ENCODE measurements around the gene RFX8.

Gene RFX8

DNA sequence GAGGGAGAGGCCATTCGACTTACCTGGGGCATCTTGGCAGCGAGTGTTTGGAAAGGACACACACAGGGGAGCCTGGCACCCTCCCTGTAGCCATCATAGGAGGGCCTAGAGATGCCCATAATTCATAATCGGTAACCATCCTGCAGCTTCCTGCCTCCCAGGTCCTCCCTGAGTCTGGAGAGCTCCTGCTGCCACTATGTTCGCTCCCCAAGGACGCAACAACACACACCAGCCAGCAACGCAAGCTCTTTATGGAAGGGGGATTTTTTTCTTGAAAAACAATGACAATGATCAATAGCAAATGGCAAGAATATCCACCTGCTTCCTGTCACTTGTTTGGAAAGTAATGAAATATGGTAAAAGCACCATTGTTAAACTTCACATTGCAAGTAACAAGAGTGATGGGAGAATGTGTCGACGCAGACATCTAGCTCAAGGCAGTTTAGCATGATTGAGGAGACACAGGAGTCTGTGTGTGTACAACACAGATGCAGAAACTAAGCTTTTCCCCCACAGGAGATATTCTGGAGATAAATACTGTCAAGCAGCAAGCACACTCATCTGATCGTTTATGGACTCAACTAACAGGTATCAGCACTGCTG is 62.7 kb downstream of the RFX8 start:
- DNase-seq (ENCODE audit: low read depth, low spot score) = no peak
- no peaks in the 10 kb centered on the region for H3K4me1 ChIP-seq (ENCODE audit: control insufficient read depth, insufficient read depth, low read length)
- H3K4me3 ChIP-seq (ENCODE audit: low read length) = no peak overlapping the region
- H3K9me3 ChIP-seq (ENCODE audit: control insufficient read depth, insufficient read depth, low read length) = no peaks in the 10 kb centered on the region
- H3K27ac ChIP-seq (ENCODE audit: low read length) = no peak overlapping the region
- H3K27me3 ChIP-seq (ENCODE audit: control insufficient read depth, insufficient read depth, low read length) = no peaks in the 10 kb centered on the region
- WGBS (ENCODE audit: insufficient coverage, insufficient read length) = no CpG with 5 or more reads among the region's 9 CpGs
- H3K36me3 ChIP-seq (ENCODE audit: control insufficient read depth, insufficient read depth, low read length) = no peaks in the 10 kb centered on the region

DNA sequence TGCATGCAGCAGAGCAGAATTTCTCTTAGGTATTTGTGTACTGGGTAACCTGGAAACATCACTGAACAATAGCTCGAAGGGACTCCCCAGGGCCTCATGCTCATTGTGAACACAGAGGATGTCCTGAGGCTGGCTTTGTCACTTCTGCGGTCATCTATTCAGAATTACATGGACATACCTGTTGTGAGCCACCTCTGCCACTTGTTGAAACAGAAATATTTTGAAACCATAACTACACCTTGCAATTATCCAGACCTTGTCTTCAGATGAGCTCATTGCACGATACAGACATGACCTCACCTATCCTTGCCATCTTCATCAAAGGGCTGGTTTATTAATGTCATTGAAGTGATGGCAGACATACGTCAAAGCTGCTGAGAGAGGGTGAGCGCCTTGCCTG is 64.2 kb downstream of the RFX8 start:
- DNase-seq (ENCODE audit: low read depth, low spot score) = no peak
- no peak overlapping the region for H3K27ac ChIP-seq (ENCODE audit: low read length)
- no peak overlapping the region for H3K4me3 ChIP-seq (ENCODE audit: low read length)
- no peaks in the 10 kb centered on the region for H3K36me3 ChIP-seq (ENCODE audit: control insufficient read depth, insufficient read depth, low read length)
- WGBS (ENCODE audit: insufficient coverage, insufficient read length) = no CpG with 5 or more reads among the region's 5 CpGs
- no peaks in the 10 kb centered on the region for H3K9me3 ChIP-seq (ENCODE audit: control insufficient read depth, insufficient read depth, low read length)
- H3K27me3 ChIP-seq (ENCODE audit: control insufficient read depth, insufficient read depth, low read length) = no peaks in the 10 kb centered on the region
- H3K4me1 ChIP-seq (ENCODE audit: control insufficient read depth, insufficient read depth, low read length) = no peaks in the 10 kb centered on the region

DNA sequence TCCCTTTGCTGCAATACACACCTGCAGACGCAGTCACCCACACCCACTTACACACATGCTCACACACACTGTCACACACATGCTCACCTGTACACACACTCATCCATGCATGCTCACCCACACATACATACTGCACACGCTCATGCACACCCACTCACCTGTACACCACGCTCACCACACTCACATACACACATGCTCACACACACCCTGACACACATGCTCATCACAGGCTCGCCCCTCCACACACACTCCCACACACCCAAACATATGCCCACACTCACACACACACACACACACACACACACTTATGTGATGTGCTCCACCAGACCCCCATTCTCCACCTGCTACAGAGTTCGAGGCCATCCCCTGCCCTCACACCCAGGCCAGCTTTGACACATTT is 64.8 kb downstream of the RFX8 start:
- no peaks in the 10 kb centered on the region for H3K4me1 ChIP-seq (ENCODE audit: control insufficient read depth, insufficient read depth, low read length)
- no peak for DNase-seq (ENCODE audit: low read depth, low spot score)
- no peaks in the 10 kb centered on the region for H3K27me3 ChIP-seq (ENCODE audit: control insufficient read depth, insufficient read depth, low read length)
- no peak overlapping the region for H3K4me3 ChIP-seq (ENCODE audit: low read length)
- 100% methylated on average over 3 of the region's 5 CpGs for WGBS (ENCODE audit: insufficient coverage, insufficient read length)
- H3K36me3 ChIP-seq (ENCODE audit: control insufficient read depth, insufficient read depth, low read length) = no peaks in the 10 kb centered on the region
- no peak overlapping the region for H3K27ac ChIP-seq (ENCODE audit: low read length)
- H3K9me3 ChIP-seq (ENCODE audit: control insufficient read depth, insufficient read depth, low read length) = no peaks in the 10 kb centered on the region

DNA sequence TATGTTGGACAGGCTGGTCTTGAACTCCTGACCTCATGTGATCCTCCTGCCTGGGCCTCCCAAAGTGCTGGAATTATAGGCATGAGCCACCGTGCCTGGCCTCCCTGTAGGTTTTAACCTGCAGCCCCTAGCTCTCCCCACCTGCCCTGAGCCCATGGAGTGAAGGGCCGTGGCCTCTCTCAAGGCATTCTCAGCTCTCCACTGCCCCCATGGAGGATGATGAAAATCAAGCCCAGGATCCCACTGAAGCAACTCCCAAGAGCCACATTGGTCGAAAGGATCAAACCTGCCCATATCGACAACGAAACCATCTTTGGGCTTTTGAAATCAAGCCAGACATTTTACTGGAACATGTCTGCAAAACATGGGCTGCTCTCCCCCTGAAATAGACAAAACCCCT is 65.2 kb downstream of the RFX8 start:
- no peaks in the 10 kb centered on the region for H3K9me3 ChIP-seq (ENCODE audit: control insufficient read depth, insufficient read depth, low read length)
- WGBS (ENCODE audit: insufficient coverage, insufficient read length) = no CpG with 5 or more reads among the region's 5 CpGs
- H3K27ac ChIP-seq (ENCODE audit: low read length) = no peak overlapping the region
- no peak overlapping the region for H3K4me3 ChIP-seq (ENCODE audit: low read length)
- no peak for DNase-seq (ENCODE audit: low read depth, low spot score)
- H3K4me1 ChIP-seq (ENCODE audit: control insufficient read depth, insufficient read depth, low read length) = no peaks in the 10 kb centered on the region
- H3K36me3 ChIP-seq (ENCODE audit: control insufficient read depth, insufficient read depth, low read length) = no peaks in the 10 kb centered on the region
- H3K27me3 ChIP-seq (ENCODE audit: control insufficient read depth, insufficient read depth, low read length) = no peaks in the 10 kb centered on the region

DNA sequence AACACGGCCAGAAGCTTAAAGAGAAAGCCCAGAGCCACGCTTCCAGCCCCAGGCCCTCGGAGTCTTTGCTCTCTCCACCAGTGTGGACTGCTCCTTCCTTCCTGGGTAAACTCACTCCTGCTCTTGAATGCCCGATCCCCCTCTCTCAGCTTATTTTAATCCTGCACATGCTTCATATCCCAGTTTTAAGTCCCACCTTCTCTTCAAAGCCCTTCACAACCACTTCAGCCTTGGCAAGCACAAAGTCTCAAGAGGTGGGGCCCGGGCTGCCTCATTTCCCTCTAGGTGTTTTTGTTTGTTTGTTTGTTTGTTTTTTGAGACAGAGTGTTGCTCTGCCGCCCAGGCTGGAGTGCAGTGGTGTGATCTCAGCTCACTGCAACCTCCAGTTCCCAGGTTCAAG is 66.0 kb downstream of the RFX8 start:
- Histone ChIP-seq H3K27me3 (ENCODE audit: control insufficient read depth, insufficient read depth, low read length) (no peaks in the 10 kb centered on the region), H3K27ac (ENCODE audit: low read length) (no peak overlapping the region)
- no CpG with 5 or more reads among the region's 6 CpGs for WGBS (ENCODE audit: insufficient coverage, insufficient read length)

DNA sequence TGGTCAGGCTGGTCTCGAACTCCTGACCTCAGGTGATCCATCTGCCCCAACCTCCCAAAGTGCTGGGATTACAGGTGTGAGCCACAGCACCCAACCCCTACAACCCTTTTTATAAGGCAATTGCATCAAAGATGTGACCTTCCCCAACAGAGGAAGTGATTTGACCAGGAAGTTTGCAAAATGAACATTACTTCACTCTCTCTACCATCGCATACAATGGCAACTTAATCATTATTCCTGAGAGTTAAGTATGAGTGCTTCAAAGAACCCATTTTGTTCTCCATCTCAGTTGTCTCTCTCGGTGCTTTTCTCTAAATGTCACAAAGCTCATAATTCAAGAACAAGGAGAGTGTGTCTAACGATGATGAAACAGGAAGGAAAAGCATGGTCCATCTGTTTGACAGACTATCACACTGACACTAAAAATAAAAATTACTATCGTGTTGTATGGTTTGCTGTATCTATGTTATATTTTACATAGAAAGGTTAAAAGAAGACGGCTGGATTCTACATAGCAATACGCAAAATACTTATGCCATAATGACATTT is 69.5 kb downstream of the RFX8 start:
- WGBS (ENCODE audit: insufficient coverage, insufficient read length) = no CpG with 5 or more reads among the region's 7 CpGs
- Histone ChIP-seq H3K27ac (ENCODE audit: low read length) (no peak overlapping the region), H3K27me3 (ENCODE audit: control insufficient read depth, insufficient read depth, low read length) (no peaks in the 10 kb centered on the region), H3K36me3 (ENCODE audit: control insufficient read depth, insufficient read depth, low read length) (no peaks in the 10 kb centered on the region), H3K4me3 (ENCODE audit: low read length) (no peak overlapping the region), H3K4me1 (ENCODE audit: control insufficient read depth, insufficient read depth, low read length) (0 out of 2 replicates have a peak, but pooled peaks cover 2% of the 10 kb centered on the region), H3K9me3 (ENCODE audit: control insufficient read depth, insufficient read depth, low read length) (no peaks in the 10 kb centered on the region)
- no peak for DNase-seq (ENCODE audit: low read depth, low spot score)

More for the DNA sequence above, 66.0 kb downstream of the RFX8 start:
- H3K36me3 ChIP-seq (ENCODE audit: control insufficient read depth, insufficient read depth, low read length) = no peaks in the 10 kb centered on the region
- no peaks in the 10 kb centered on the region for H3K9me3 ChIP-seq (ENCODE audit: control insufficient read depth, insufficient read depth, low read length)
- H3K4me3 ChIP-seq (ENCODE audit: low read length) = no peak overlapping the region
- no peaks in the 10 kb centered on the region for H3K4me1 ChIP-seq (ENCODE audit: control insufficient read depth, insufficient read depth, low read length)
- no peak for DNase-seq (ENCODE audit: low read depth, low spot score)

DNA sequence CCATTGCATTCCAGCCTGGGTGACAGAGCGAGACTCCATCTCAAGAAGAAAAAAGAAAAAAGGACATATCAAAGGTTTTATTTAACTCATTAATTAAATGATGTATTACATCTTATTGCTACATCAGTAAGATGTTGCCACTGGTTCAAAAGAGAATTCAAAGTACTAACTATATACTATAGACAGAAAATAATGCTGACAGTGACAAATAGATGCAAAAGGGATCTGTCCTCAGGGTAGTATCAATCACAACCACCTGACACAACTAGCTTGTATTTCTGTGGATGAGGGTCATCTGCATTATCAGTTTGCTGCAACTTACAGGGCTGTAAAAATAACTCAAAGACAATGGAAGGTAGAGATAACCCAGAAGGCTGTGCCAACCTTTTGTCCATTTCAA is 71.2 kb downstream of the RFX8 start:
- no peak for DNase-seq (ENCODE audit: low read depth, low spot score)
- Histone ChIP-seq H3K36me3 (ENCODE audit: control insufficient read depth, insufficient read depth, low read length) (no peaks in the 10 kb centered on the region), H3K27ac (ENCODE audit: low read length) (no peak overlapping the region), H3K9me3 (ENCODE audit: control insufficient read depth, insufficient read depth, low read length) (no peaks in the 10 kb centered on the region), H3K27me3 (ENCODE audit: control insufficient read depth, insufficient read depth, low read length) (no peaks in the 10 kb centered on the region), H3K4me3 (ENCODE audit: low read length) (no peak overlapping the region), H3K4me1 (ENCODE audit: control insufficient read depth, insufficient read depth, low read length) (0 out of 2 replicates have a peak, but pooled peaks cover 2% of the 10 kb centered on the region)
- no CpG with 5 or more reads among the region's 1 CpG for WGBS (ENCODE audit: insufficient coverage, insufficient read length)

DNA sequence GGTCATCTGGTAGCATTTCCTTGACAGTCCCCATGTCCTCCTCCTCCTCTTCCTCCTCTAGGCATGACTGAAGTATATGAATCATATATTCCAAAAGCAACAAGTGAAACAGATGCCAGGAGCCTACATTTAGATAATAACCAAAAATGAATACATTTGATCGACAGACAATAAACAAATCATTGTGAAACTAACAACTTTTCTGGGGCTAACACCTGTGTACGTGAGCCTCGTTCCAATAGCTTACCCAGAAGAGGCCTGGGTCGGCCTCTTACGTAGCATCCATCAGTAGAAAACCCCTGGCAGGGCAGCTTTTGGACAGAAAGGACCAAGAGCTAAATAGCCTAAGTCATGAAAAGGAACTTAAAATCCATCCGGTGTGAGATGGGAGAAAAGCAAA is 72.3 kb downstream of the RFX8 start:
- DNase-seq (ENCODE audit: low read depth, low spot score) = no peak
- H3K36me3 ChIP-seq (ENCODE audit: control insufficient read depth, insufficient read depth, low read length) = no peaks in the 10 kb centered on the region
- no peak overlapping the region for H3K27ac ChIP-seq (ENCODE audit: low read length)
- H3K9me3 ChIP-seq (ENCODE audit: control insufficient read depth, insufficient read depth, low read length) = no peaks in the 10 kb centered on the region
- H3K4me1 ChIP-seq (ENCODE audit: control insufficient read depth, insufficient read depth, low read length) = 0 out of 2 replicates have a peak, but pooled peaks cover 2% of the 10 kb centered on the region
- no peaks in the 10 kb centered on the region for H3K27me3 ChIP-seq (ENCODE audit: control insufficient read depth, insufficient read depth, low read length)
- no CpG with 5 or more reads among the region's 6 CpGs for WGBS (ENCODE audit: insufficient coverage, insufficient read length)
- H3K4me3 ChIP-seq (ENCODE audit: low read length) = no peak overlapping the region

DNA sequence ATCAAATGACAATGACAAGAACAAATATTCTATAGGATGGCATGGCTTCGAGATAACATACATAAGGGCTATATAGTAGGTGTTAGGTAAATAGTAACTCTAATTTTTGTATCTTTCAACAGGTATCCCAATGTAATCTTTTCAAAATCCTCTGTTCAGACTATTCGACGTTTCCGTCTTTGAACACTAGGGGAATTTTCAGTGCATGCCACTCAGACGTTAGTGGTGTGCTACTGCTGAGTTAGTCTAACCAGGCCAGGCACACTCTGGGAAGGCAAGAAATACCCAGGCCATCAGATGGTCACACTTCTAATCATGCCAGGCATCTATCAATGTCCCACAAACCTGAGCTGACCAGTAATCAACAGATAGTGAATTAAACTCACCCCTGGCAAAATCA is 73.0 kb downstream of the RFX8 start:
- Histone ChIP-seq H3K4me1 (ENCODE audit: control insufficient read depth, insufficient read depth, low read length) (0 out of 2 replicates have a peak, but pooled peaks cover 2% of the 10 kb centered on the region), H3K27me3 (ENCODE audit: control insufficient read depth, insufficient read depth, low read length) (no peaks in the 10 kb centered on the region), H3K27ac (ENCODE audit: low read length) (no peak overlapping the region), H3K9me3 (ENCODE audit: control insufficient read depth, insufficient read depth, low read length) (no peaks in the 10 kb centered on the region), H3K36me3 (ENCODE audit: control insufficient read depth, insufficient read depth, low read length) (no peaks in the 10 kb centered on the region), H3K4me3 (ENCODE audit: low read length) (no peak overlapping the region)
- no peak for DNase-seq (ENCODE audit: low read depth, low spot score)
- WGBS (ENCODE audit: insufficient coverage, insufficient read length) = no CpG with 5 or more reads among the region's 5 CpGs

DNA sequence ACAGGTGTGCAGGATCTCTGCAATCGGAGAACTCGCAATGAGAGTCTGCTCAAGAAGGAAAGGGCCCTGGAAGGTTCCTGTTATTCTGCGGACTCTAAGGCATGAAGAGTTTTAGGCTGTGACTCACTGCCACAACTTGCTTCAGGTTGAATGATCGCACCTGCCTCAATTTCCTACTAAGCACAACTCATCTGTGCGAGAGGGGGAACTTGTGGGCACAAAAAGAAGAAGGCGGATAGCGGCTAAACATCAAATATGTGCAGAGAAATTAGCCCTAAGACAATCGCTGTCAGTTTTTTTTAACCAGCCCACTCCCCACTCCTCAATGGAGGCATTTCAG is 73.6 kb downstream of the RFX8 start:
- no CpG with 5 or more reads among the region's 8 CpGs for WGBS (ENCODE audit: insufficient coverage, insufficient read length)
- H3K4me3 ChIP-seq (ENCODE audit: low read length) = no peak overlapping the region

More for the DNA sequence above, 73.6 kb downstream of the RFX8 start:
- H3K36me3 ChIP-seq (ENCODE audit: control insufficient read depth, insufficient read depth, low read length) = no peaks in the 10 kb centered on the region
- no peak overlapping the region for H3K27ac ChIP-seq (ENCODE audit: low read length)
- no peaks in the 10 kb centered on the region for H3K27me3 ChIP-seq (ENCODE audit: control insufficient read depth, insufficient read depth, low read length)
- 0 out of 2 replicates have a peak, but pooled peaks cover 2% of the 10 kb centered on the region for H3K4me1 ChIP-seq (ENCODE audit: control insufficient read depth, insufficient read depth, low read length)
- DNase-seq (ENCODE audit: low read depth, low spot score) = no peak
- no peaks in the 10 kb centered on the region for H3K9me3 ChIP-seq (ENCODE audit: control insufficient read depth, insufficient read depth, low read length)

Data from iPS DF 6.9 (cell line).